ENCODE results near the gene CD40. TPM values are rescaled to one million over a fixed set of nuclear protein-coding genes. Genes with fewer than 3 reads are reported as not detected.
A peak's percentile ranks its signal among the peaks of the same experiment; 100 is the strongest.

CD40 gene
- total RNA-seq, 6 donors from 2014 or later: 15.7 to 32.5 (median 25.8) TPM

DNA sequence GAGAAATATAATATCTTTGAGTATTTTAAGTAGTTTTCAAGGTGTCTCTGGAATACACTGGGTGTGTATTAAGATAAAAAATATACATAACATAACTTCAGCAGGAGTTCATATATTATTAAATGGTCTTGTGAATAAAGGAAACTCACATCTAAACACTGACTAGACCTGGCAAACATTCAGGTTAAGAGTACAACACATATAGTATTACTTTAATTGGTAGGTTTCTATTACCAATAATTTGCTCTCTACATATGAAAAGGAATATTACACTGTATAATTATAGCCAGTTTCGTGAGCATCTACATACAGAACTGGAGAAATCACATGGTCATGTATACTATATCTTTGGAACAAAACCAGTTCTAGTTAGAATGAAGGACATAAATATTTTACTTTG, 37.0 kb upstream of the CD40 start:
- TF ChIP-seq POLR2A (IDR thresholded peaks at IDR 0.05): no peak
- TF ChIP-seq, protein P1, sequence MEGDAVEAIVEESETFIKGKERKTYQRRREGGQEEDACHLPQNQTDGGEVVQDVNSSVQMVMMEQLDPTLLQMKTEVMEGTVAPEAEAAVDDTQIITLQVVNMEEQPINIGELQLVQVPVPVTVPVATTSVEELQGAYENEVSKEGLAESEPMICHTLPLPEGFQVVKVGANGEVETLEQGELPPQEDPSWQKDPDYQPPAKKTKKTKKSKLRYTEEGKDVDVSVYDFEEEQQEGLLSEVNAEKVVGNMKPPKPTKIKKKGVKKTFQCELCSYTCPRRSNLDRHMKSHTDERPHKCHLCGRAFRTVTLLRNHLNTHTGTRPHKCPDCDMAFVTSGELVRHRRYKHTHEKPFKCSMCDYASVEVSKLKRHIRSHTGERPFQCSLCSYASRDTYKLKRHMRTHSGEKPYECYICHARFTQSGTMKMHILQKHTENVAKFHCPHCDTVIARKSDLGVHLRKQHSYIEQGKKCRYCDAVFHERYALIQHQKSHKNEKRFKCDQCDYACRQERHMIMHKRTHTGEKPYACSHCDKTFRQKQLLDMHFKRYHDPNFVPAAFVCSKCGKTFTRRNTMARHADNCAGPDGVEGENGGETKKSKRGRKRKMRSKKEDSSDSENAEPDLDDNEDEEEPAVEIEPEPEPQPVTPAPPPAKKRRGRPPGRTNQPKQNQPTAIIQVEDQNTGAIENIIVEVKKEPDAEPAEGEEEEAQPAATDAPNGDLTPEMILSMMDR (IDR thresholded peaks at IDR 0.05): no peak
- no peak for TF ChIP-seq POLR2AphosphoS5 (IDR thresholded peaks at IDR 0.05)
- no peak for TF ChIP-seq EP300 (IDR thresholded peaks at IDR 0.05)
- H3K4me1 ChIP-seq: peaks cover 37 to 52% (median 45%) of the 10 kb centered on the region in 4 donors
- WGBS, 2 donors: 90 to 92% methylated on average over 1 of the region's 1 CpG

DNA sequence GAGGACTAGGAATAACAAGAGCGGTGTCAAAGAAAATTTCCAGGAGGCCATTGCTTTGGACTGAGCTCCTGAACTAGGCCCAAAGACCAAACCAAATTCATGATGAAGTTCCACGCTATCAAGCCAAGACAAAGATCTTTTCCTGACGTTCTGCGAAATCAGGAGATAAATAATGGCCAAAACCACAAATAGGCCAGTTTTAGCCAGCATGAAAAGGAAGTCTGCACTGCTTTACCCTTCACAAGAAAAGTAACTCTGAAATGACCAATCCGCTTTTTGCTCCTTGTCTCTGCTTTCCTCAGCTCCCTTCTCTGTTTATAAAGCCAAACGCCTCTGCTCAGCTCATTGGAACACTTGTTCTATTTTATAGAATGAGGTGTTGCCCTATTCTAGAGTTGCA, 35.0 kb upstream of the CD40 start:
- Histone ChIP-seq H3K36me3 (peaks cover 3 to 16% (median 6%) of the 10 kb centered on the region in 4 donors), H3K4me1 (peaks cover 55 to 71% (median 65%) of the 10 kb centered on the region in 4 donors), H3K9me3 (no peaks in the 10 kb centered on the region), H3K4me3 (no peak overlapping the region), H3K27me3 (no peaks in the 10 kb centered on the region), H3K27ac (no peak overlapping the region)
- no peak for ATAC-seq (ENCODE audit: low FRiP score in 2 of 2)
- 64 to 77% methylated on average over 6 of the region's 6 CpGs for WGBS, 2 donors
- DNase-seq: no peak
- no peak for TF ChIP-seq POLR2A (IDR thresholded peaks at IDR 0.05)
- no peak for TF ChIP-seq POLR2AphosphoS5 (IDR thresholded peaks at IDR 0.05)
- TF ChIP-seq, protein P1 (IDR thresholded peaks at IDR 0.05): no peak
- no peak for TF ChIP-seq EP300 (IDR thresholded peaks at IDR 0.05)

More for the DNA sequence above, 37.0 kb upstream of the CD40 start:
- Histone ChIP-seq H3K27me3 (no peaks in the 10 kb centered on the region), H3K9me3 (no peaks in the 10 kb centered on the region), H3K36me3 (peaks cover 5 to 32% (median 13%) of the 10 kb centered on the region in 4 donors), H3K27ac (no peak overlapping the region), H3K4me3 (no peak overlapping the region)
- no peak for ATAC-seq (ENCODE audit: low FRiP score in 2 of 2)
- DNase-seq: no peak

DNA sequence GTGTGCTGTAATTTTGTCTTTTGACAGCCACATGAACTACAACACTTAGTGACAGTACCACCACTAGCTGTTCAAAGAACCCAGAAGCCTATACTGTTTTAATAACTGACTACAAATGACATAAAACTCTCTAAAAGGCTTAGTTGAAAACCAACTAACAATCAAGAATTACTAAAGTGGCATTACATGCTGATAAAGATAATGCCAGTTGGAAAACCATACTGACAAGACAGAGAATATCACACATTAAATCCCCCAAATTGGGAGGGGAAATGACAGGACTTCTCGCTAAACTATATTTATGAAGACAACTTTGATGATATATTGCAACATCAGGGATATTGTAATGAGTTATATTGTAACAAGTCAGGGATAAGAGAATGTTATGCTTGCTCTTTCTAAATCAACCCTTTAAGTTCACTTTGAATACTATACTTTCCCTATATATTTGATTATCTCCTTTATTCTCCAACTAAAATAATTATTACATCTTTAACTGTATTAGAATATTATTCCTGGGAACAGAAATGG, 34.5 kb upstream of the CD40 start:
- H3K27me3 ChIP-seq: no peaks in the 10 kb centered on the region
- H3K27ac ChIP-seq: no peak overlapping the region
- WGBS, 2 donors: 82 to 86% methylated on average over 1 of the region's 1 CpG
- H3K4me1 ChIP-seq: peaks cover 60 to 76% (median 69%) of the 10 kb centered on the region in 4 donors
- TF ChIP-seq POLR2A (IDR thresholded peaks at IDR 0.05) (no peak), EP300 (IDR thresholded peaks at IDR 0.05) (no peak), POLR2AphosphoS5 (IDR thresholded peaks at IDR 0.05) (no peak)
- TF ChIP-seq, protein P1 (IDR thresholded peaks at IDR 0.05): no peak
- peaks cover under 1 to 11% (median 4%) of the 10 kb centered on the region in 4 donors for H3K36me3 ChIP-seq
- no peak overlapping the region for H3K4me3 ChIP-seq
- no peaks in the 10 kb centered on the region for H3K9me3 ChIP-seq
- DNase-seq (no peak), ATAC-seq (ENCODE audit: low FRiP score in 2 of 2) (no peak)

DNA sequence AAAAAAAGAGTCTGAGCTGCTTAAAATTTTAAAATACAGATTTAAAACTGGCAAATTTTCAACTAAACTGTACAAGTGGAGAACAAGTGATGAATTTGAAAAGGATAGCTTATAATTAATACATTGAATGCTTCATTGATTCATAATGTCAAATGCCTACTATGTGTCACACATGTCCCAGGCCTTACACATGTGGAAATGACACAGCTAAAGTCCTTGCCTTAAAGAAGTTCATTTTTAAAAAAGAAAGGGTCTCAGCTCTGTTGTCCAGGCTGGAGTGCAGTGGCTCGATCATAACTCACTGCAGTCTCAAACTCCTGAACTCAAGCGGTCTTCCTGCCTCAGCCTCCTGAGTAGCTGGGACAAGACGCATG, 33.3 kb upstream of the CD40 start:
- Histone ChIP-seq H3K27me3 (no peaks in the 10 kb centered on the region), H3K4me3 (no peak overlapping the region), H3K27ac (peak overlapping the region in 1 of 4 donors; percentile 14), H3K36me3 (no peaks in the 10 kb centered on the region), H3K4me1 (peaks cover 62 to 79% (median 69%) of the 10 kb centered on the region in 4 donors), H3K9me3 (no peaks in the 10 kb centered on the region)
- 79 to 80% methylated on average over 3 of the region's 3 CpGs for WGBS, 2 donors
- ATAC-seq (ENCODE audit: low FRiP score in 2 of 2): no peak
- TF ChIP-seq, protein P1 (IDR thresholded peaks at IDR 0.05): no peak
- TF ChIP-seq EP300 (IDR thresholded peaks at IDR 0.05) (no peak), POLR2A (IDR thresholded peaks at IDR 0.05) (no peak), POLR2AphosphoS5 (IDR thresholded peaks at IDR 0.05) (no peak)
- no peak for DNase-seq

All from upper lobe of left lung (tissue), 6 donors.